Neuronal stem cell (in vitro differentiated cells): ENCODE measurements around the gene BIN1.

Experiments used
- DNase-seq: peaks from one replicate; pipeline ENCODE4 v3.0.0-alpha.2; 2013; ENCODE audit warnings: low spot score
- H2AFZ ChIP-seq: one replicate; pipeline ENCODE4 v1.6.1; 2013; ENCODE audit warnings: mild to moderate bottlenecking, low read length, inconsistent platforms
- H2AK5ac ChIP-seq: 2 replicates; pipeline ENCODE4 v1.6.1; 2013; ENCODE audit warnings: low read depth, mild to moderate bottlenecking, inconsistent platforms, low read length, moderate library complexity, mixed read lengths
- H2BK120ac ChIP-seq: 2 replicates; pipeline ENCODE4 v1.6.1; 2013; ENCODE audit warnings: low read depth, mild to moderate bottlenecking, inconsistent platforms, low read length, moderate library complexity, mixed read lengths
- H2BK12ac ChIP-seq: one replicate; pipeline ENCODE4 v1.6.1; 2013; ENCODE audit warnings: low read length, inconsistent platforms
- H2BK15ac ChIP-seq: 2 replicates; pipeline ENCODE4 v1.6.1; 2013; ENCODE audit warnings: mild to moderate bottlenecking, low read length, inconsistent platforms, mixed read lengths
- H2BK5ac ChIP-seq: one replicate; pipeline ENCODE4 v1.6.1; 2013; ENCODE audit warnings: inconsistent platforms, mild to moderate bottlenecking, low read length, moderate library complexity
- H3K14ac ChIP-seq: one replicate; pipeline ENCODE4 v1.6.1; 2013; ENCODE audit warnings: low read length, inconsistent platforms
- H3K18ac ChIP-seq: 2 replicates; pipeline ENCODE4 v1.6.1; 2013; ENCODE audit warnings: low read length, inconsistent platforms
- H3K23ac ChIP-seq: 2 replicates; pipeline ENCODE4 v1.6.1; 2013; ENCODE audit warnings: low read depth, mild to moderate bottlenecking, mixed read lengths, low read length, inconsistent platforms; ENCODE audit not compliant: poor library complexity
- H3K27ac ChIP-seq: replicated peaks from 3 replicates; pipeline ENCODE4 v1.5.1; 2013; ENCODE audit warnings: low read length, inconsistent platforms
- H3K27me3 ChIP-seq, 3 experiments: 2 replicates each; pipeline ENCODE4 v1.6.1; 2013; ENCODE audit warnings: low read length in 3 of 3, mild to moderate bottlenecking in 2 of 3, inconsistent platforms in 1 of 3, low read depth in 1 of 3, mixed read lengths in 1 of 3, moderate library complexity in 1 of 3; ENCODE audit not compliant: control insufficient read depth in 3 of 3, insufficient read depth in 3 of 3
- H3K36me3 ChIP-seq, 2 donors: replicated peaks in 1 of 2; 2 replicates each; pipeline ENCODE4 v1.6.1; 2013; ENCODE audit warnings: low read length in 2 of 2; ENCODE audit not compliant: control insufficient read depth in 2 of 2, insufficient read depth in 2 of 2
- H3K4ac ChIP-seq: 2 replicates; pipeline ENCODE4 v1.6.1; 2013; ENCODE audit warnings: inconsistent platforms, mild to moderate bottlenecking, low read length, moderate library complexity
- H3K4me1 ChIP-seq, 2 donors: 1 replicate in 1 of 2; 2 replicates in 1 of 2; pipeline ENCODE4 v1.6.1; 2013; ENCODE audit warnings: low read length in 2 of 2, low read depth in 1 of 2; ENCODE audit not compliant: control insufficient read depth in 2 of 2, insufficient read depth in 1 of 2
- H3K4me2 ChIP-seq: one replicate; pipeline ENCODE4 v1.6.1; 2013; ENCODE audit warnings: mild to moderate bottlenecking, low read length, inconsistent platforms; ENCODE audit not compliant: insufficient read depth, poor library complexity, severe bottlenecking
- H3K4me3 ChIP-seq, 2 donors: 2 replicates each; pipeline ENCODE4 v1.5.1; 2013; ENCODE audit warnings: low read length in 2 of 2, mild to moderate bottlenecking in 2 of 2, inconsistent platforms in 1 of 2, moderate library complexity in 1 of 2
- H3K79me1 ChIP-seq: one replicate; pipeline ENCODE4 v1.6.1; 2013; ENCODE audit warnings: low read depth, mild to moderate bottlenecking, inconsistent platforms, low read length, moderate library complexity
- H3K9ac ChIP-seq: one replicate; pipeline ENCODE4 v1.6.1; 2013; ENCODE audit warnings: mild to moderate bottlenecking, low read depth, low read length, inconsistent platforms; ENCODE audit not compliant: poor library complexity
- H3K9me3 ChIP-seq, 2 donors: replicated peaks in 1 of 2; 2 replicates each; pipeline versions ENCODE3 to v1.6.1; 2013; ENCODE audit warnings: low read length in 2 of 2, mild to moderate bottlenecking in 2 of 2, inconsistent platforms in 1 of 2, low read depth in 1 of 2, mixed read lengths in 1 of 2, moderate library complexity in 1 of 2; ENCODE audit not compliant: control insufficient read depth in 2 of 2, insufficient read depth in 1 of 2
- H4K8ac ChIP-seq: one replicate; pipeline ENCODE4 v1.6.1; 2013; ENCODE audit warnings: low read depth, mild to moderate bottlenecking, inconsistent platforms, low read length, moderate library complexity
- H4K91ac ChIP-seq: one replicate; pipeline ENCODE4 v1.6.1; 2013; ENCODE audit warnings: low read length, low read depth, mild to moderate bottlenecking, inconsistent platforms; ENCODE audit not compliant: poor library complexity
- WGBS, 2 donors: extraction: QIAGEN DNeasy Blood & Tissue Kit; methylation state at CpG; one replicate each; pipeline ENCODE4 v1.1.7; 2013; ENCODE audit warnings: missing lambda C conversion rate in 2 of 2, mixed read lengths in 1 of 2; ENCODE audit not compliant: insufficient read length in 2 of 2, insufficient replicate concordance in 1 of 2; ENCODE audit errors: extremely low coverage in 2 of 2; 5-methylcytosine and 5-hydroxymethylcytosine counted together

BIN1 gene

GRCh38 chr2:127047716-127048617 lies 59.0 kb downstream of the BIN1 start:
- no peak overlapping the region for H4K91ac ChIP-seq
- H4K8ac ChIP-seq = no peak overlapping the region
- no peak overlapping the region for H3K4me2 ChIP-seq
- H2BK5ac ChIP-seq = no peak overlapping the region
- H3K27ac ChIP-seq = no peak overlapping the region
- no peak overlapping the region for H3K23ac ChIP-seq
- no peak overlapping the region for H2BK15ac ChIP-seq
- peaks cover 0 to 4% of the 10 kb centered on the region in 2 donors for H3K4me1 ChIP-seq
- no peak overlapping the region for H3K4me3 ChIP-seq
- H2BK120ac ChIP-seq = no peak overlapping the region
- no peaks in the 10 kb centered on the region for H3K79me1 ChIP-seq
- no CpG with 5 or more reads among the region's 38 CpGs for WGBS, 2 donors
- no peak overlapping the region for H2BK12ac ChIP-seq
- H3K9ac ChIP-seq = no peak overlapping the region
- H3K18ac ChIP-seq = peak overlapping the region; percentile 62
- H3K27me3 ChIP-seq = peaks cover 0 to 2% (median 0%) of the 10 kb centered on the region in 3 experiments
- H2AK5ac ChIP-seq = no peak overlapping the region
- peak overlapping the region; percentile 90 for H3K14ac ChIP-seq
- H3K9me3 ChIP-seq = peaks cover 0 to 9% of the 10 kb centered on the region in 2 donors
- DNase-seq = no peak
- no peak overlapping the region for H3K4ac ChIP-seq
- H2AFZ ChIP-seq = no peak overlapping the region
- H3K36me3 ChIP-seq = peaks cover 0 to 5% of the 10 kb centered on the region in 2 donors

- Histone ChIP-seq H3K4ac (peak overlapping the region; percentile 7), H4K91ac (no peak overlapping the region), H2BK5ac (no peak overlapping the region), H3K9me3 (peaks cover 0 to 9% of the 10 kb centered on the region in 2 donors), H3K4me2 (no peak overlapping the region), H3K4me1 (peaks cover 0 to 4% of the 10 kb centered on the region in 2 donors), H3K9ac (no peak overlapping the region), H2BK120ac (no peak overlapping the region), H4K8ac (no peak overlapping the region), H3K18ac (no peak overlapping the region), H3K23ac (no peak overlapping the region), H3K79me1 (no peaks in the 10 kb centered on the region), H3K27ac (no peak overlapping the region), H3K14ac (peak overlapping the region; percentile 60), H2BK12ac (no peak overlapping the region), H2AK5ac (no peak overlapping the region), H3K4me3 (no peak overlapping the region), H2BK15ac (no peak overlapping the region), H2AFZ (no peak overlapping the region), H3K36me3 (peaks cover 0 to 5% of the 10 kb centered on the region in 2 donors), H3K27me3 (peaks cover 0 to 2% (median 0%) of the 10 kb centered on the region in 3 experiments)
- DNase-seq = no peak
- WGBS, 2 donors = no CpG with 5 or more reads among the region's 8 CpGs
Measured at GRCh38 chr2:127047054-127047453, 59.9 kb downstream of the BIN1 start.

- Histone ChIP-seq H3K4me2 (no peak overlapping the region), H3K4me1 (peaks cover 0 to 4% of the 10 kb centered on the region in 2 donors), H2AFZ (no peak overlapping the region), H2BK15ac (no peak overlapping the region), H3K36me3 (peaks cover 0 to 5% of the 10 kb centered on the region in 2 donors), H4K8ac (no peak overlapping the region), H3K9ac (no peak overlapping the region), H3K79me1 (no peaks in the 10 kb centered on the region), H3K4ac (no peak overlapping the region), H4K91ac (no peak overlapping the region), H3K4me3 (no peak overlapping the region), H3K27me3 (peaks cover 0 to 2% (median 0%) of the 10 kb centered on the region in 3 experiments), H2BK5ac (no peak overlapping the region), H3K9me3 (peaks cover 0 to 9% of the 10 kb centered on the region in 2 donors), H2BK12ac (no peak overlapping the region), H3K14ac (no peak overlapping the region), H3K27ac (no peak overlapping the region), H2AK5ac (no peak overlapping the region), H3K18ac (no peak overlapping the region), H3K23ac (no peak overlapping the region), H2BK120ac (no peak overlapping the region)
- WGBS, 2 donors = no CpG with 5 or more reads among the region's 3 CpGs
- no peak for DNase-seq
Measured at GRCh38 chr2:127046579-127046978, 60.4 kb downstream of the BIN1 start.

GRCh38 chr2:127045792-127046501 lies 61.0 kb downstream of the BIN1 start:
- no peak overlapping the region for H2BK5ac ChIP-seq
- H3K27me3 ChIP-seq = peaks cover 0 to 2% (median 0%) of the 10 kb centered on the region in 3 experiments
- H3K4ac ChIP-seq = no peak overlapping the region
- peaks cover 0 to 4% of the 10 kb centered on the region in 2 donors for H3K4me1 ChIP-seq
- H3K36me3 ChIP-seq = peaks cover 0 to 5% of the 10 kb centered on the region in 2 donors
- H3K27ac ChIP-seq = no peak overlapping the region
- H3K9me3 ChIP-seq = peaks cover 0 to 9% of the 10 kb centered on the region in 2 donors
- H3K4me2 ChIP-seq = no peak overlapping the region
- peak overlapping the region; percentile 27 for H2AK5ac ChIP-seq
- DNase-seq = no peak
- no peak overlapping the region for H2AFZ ChIP-seq
- H4K8ac ChIP-seq = no peak overlapping the region
- H3K9ac ChIP-seq = no peak overlapping the region
- peak overlapping the region; percentile 63 for H3K18ac ChIP-seq
- H2BK120ac ChIP-seq = no peak overlapping the region
- H3K4me3 ChIP-seq = peak overlapping the region in 1 of 2 donors; percentile 6
- no peak overlapping the region for H2BK12ac ChIP-seq
- WGBS, 2 donors = no CpG with 5 or more reads among the region's 20 CpGs
- H3K79me1 ChIP-seq = no peaks in the 10 kb centered on the region
- no peak overlapping the region for H4K91ac ChIP-seq
- no peak overlapping the region for H2BK15ac ChIP-seq
- H3K23ac ChIP-seq = no peak overlapping the region
- H3K14ac ChIP-seq = no peak overlapping the region
